CD4-positive, alpha-beta T cell (primary cell): ENCODE results near the gene TRPV5. TPM values are rescaled to one million over a fixed set of nuclear protein-coding genes. Genes with fewer than 3 reads are reported as not detected.

Experiments used
- ATAC-seq: fragments of 200-7000 bp; cut with Tn5 transposase; one replicate; pipeline ENCODE4 v1.10.0; 2022; ENCODE audit warnings: mild to moderate bottlenecking; ENCODE audit not compliant: poor library complexity
- CTCF ChIA-PET: fragments of 350-600 bp; sonication (Branson Sonifier 250); formaldehyde crosslinking; loops from one replicate; lab custom pipeline; 2021; ENCODE audit warnings: antibody characterized with exemption, inconsistent platforms; lab: Charles Lee
- POLR2A ChIA-PET: fragments of 350-600 bp; sonication (Branson Sonifier 250); formaldehyde crosslinking; loops from one replicate; lab custom pipeline; 2021; ENCODE audit warnings: antibody characterized with exemption, inconsistent platforms; lab: Charles Lee
- DNase-seq, 14 experiments: peaks; one replicate each; pipeline ENCODE4 v3.0.0-alpha.2; 2013 to 2020; ENCODE audit warnings: mixed read lengths in 2 of 14
- H3K27ac ChIP-seq, 2 donors: one replicate each; pipeline versions ENCODE4 v1.5.1 to v1.7.0; 2013; ENCODE audit warnings: low read length in 2 of 2, low read depth in 1 of 2, mild to moderate bottlenecking in 1 of 2
- H3K27me3 ChIP-seq, 2 experiments: 1 replicate in 1 of 2; 2 replicates in 1 of 2; pipeline versions ENCODE4 v1.6.1 to v1.7.0; 2013; ENCODE audit warnings: low read length in 2 of 2, control low read depth in 1 of 2, mild to moderate bottlenecking in 1 of 2, moderate library complexity in 1 of 2; ENCODE audit not compliant: insufficient read depth in 2 of 2, control insufficient read depth in 1 of 2
- H3K36me3 ChIP-seq: one replicate; pipeline ENCODE4 v1.6.1; 2013; ENCODE audit warnings: low read length, control low read depth; ENCODE audit not compliant: insufficient read depth
- H3K4me1 ChIP-seq: one replicate; pipeline ENCODE4 v1.6.1; 2013; ENCODE audit warnings: low read length, control low read depth; ENCODE audit not compliant: insufficient read depth
- H3K4me3 ChIP-seq: one replicate; pipeline ENCODE4 v1.5.1; 2013; ENCODE audit warnings: mild to moderate bottlenecking, low read length, moderate library complexity
- H3K9me3 ChIP-seq, 2 experiments: 1 replicate in 1 of 2; 2 replicates in 1 of 2; pipeline versions ENCODE4 v1.6.1 to v1.7.0; 2013; ENCODE audit warnings: low read length in 2 of 2, mild to moderate bottlenecking in 2 of 2, control low read depth in 1 of 2, moderate library complexity in 1 of 2; ENCODE audit not compliant: control insufficient read depth in 1 of 2, insufficient read depth in 1 of 2
- H3K27ac Mint-ChIP-seq: one replicate; pipeline ENCODE4 v1.8.0; 2020; ENCODE audit warnings: mixed read lengths
- H3K27me3 Mint-ChIP-seq: one replicate; pipeline ENCODE4 v1.8.0; 2021; ENCODE audit warnings: mixed read lengths
- H3K36me3 Mint-ChIP-seq: one replicate; pipeline ENCODE4 v1.8.0; 2021; ENCODE audit warnings: low read depth, mixed read lengths
- H3K4me1 Mint-ChIP-seq: one replicate; pipeline ENCODE4 v1.8.0; 2021; ENCODE audit warnings: low read depth, mixed read lengths
- H3K4me3 Mint-ChIP-seq: one replicate; pipeline ENCODE4 v1.8.0; 2020; ENCODE audit warnings: mild to moderate bottlenecking, mixed read lengths
- H3K9me3 Mint-ChIP-seq: one replicate; pipeline ENCODE4 v1.8.0; 2020; ENCODE audit warnings: mixed read lengths
- intact Hi-C, 2 experiments: fragments of 100-400 bp; cut with DNase I in 1 of 2; cut with micrococcal nuclease in 1 of 2; formaldehyde crosslinking; loops; one replicate each; pipeline versions ENCODE4 v1.15.1 to v1.9.0; 2023 to 2025; cut with DNase I, micrococcal nuclease
- total RNA-seq, 174 experiments: library from RNA in 2 of 174; stranded (reverse) in 2 of 174; gene quantifications; one replicate each; pipeline ENCODE4 v1.2.3 and lab custom pipeline; 2021 to 2026
- TF ChIP-seq, protein P1 (sequence below): fragments of 200-600 bp; IDR thresholded peaks from one replicate; pipeline ENCODE4 v1.8.0; 2022; ENCODE audit warnings: antibody characterized with exemption, mild to moderate bottlenecking

The TRPV5 gene
- total RNA-seq, 2 experiments from 2014 or later, result not detected

DNA sequence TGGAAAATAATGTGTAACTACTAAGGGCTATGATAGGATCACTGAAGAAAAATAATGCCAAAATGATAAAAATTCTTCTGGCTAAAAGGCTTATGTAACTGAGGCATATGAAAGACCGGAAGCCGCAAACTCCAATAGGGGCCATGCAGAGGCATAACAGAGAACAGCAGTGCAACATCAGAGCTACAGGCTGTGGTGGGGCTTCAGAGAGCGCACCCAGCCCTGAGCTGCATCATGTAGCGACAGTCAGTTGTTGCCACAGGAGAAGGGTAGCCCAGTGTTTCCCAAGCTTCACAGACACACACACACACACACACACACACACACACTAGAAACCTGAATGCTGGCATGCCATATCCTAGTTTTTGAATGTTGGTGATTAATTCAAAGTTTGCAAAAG lies 15.1 kb upstream of the TRPV5 start:
- Histone ChIP-seq H3K9me3 (peaks cover 0 to under 1% of the 10 kb centered on the region in 2 experiments), H3K4me3 (no peak overlapping the region), H3K4me1 (no peaks in the 10 kb centered on the region), H3K27ac (no peak overlapping the region), H3K36me3 (no peaks in the 10 kb centered on the region), H3K27me3 (no peaks in the 10 kb centered on the region)
- TF ChIP-seq, protein P1, sequence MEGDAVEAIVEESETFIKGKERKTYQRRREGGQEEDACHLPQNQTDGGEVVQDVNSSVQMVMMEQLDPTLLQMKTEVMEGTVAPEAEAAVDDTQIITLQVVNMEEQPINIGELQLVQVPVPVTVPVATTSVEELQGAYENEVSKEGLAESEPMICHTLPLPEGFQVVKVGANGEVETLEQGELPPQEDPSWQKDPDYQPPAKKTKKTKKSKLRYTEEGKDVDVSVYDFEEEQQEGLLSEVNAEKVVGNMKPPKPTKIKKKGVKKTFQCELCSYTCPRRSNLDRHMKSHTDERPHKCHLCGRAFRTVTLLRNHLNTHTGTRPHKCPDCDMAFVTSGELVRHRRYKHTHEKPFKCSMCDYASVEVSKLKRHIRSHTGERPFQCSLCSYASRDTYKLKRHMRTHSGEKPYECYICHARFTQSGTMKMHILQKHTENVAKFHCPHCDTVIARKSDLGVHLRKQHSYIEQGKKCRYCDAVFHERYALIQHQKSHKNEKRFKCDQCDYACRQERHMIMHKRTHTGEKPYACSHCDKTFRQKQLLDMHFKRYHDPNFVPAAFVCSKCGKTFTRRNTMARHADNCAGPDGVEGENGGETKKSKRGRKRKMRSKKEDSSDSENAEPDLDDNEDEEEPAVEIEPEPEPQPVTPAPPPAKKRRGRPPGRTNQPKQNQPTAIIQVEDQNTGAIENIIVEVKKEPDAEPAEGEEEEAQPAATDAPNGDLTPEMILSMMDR, result no peak
- POLR2A ChIA-PET, result no interaction called here
- intact Hi-C loops, result no loop called here
- Mint-ChIP-seq H3K9me3 (no peaks in the 10 kb centered on the region), H3K4me1 (no peaks in the 10 kb centered on the region), H3K4me3 (no peak overlapping the region), H3K27ac (no peak overlapping the region), H3K36me3 (no peaks in the 10 kb centered on the region), H3K27me3 (peaks cover 26% of the 10 kb centered on the region)
- CTCF ChIA-PET, result no interaction called here
- ATAC-seq (no peak), DNase-seq (no peak)

DNA sequence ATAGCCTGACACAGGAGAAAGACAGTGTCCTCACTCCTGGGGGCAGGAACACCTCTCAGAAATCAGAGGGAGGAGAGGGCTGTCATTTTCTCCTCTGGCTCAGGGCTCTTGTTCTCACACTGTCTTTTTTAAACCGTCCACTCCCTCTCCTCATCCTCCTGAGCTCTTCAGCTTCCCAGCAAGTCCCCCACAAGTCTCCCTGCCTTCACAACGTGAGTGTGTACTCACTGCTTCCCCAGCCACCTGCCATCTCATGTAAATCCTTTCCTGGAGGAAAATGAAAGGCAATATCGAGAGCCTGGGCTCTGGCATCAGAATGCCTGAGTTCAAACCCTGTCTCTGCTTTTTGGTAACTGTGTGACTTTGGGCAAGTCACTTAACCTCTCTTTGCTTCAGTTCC lies 11.5 kb upstream of the TRPV5 start:
- no peaks in the 10 kb centered on the region for H3K9me3 ChIP-seq
- no peaks in the 10 kb centered on the region for H3K4me1 ChIP-seq
- H3K27me3 ChIP-seq, result peaks cover 0 to 3% of the 10 kb centered on the region in 2 experiments
- H3K4me1 Mint-ChIP-seq, result no peaks in the 10 kb centered on the region
- CTCF ChIA-PET, result no interaction called here
- TF ChIP-seq, protein P1, result no peak
- H3K27ac ChIP-seq, result no peak overlapping the region
- no peak overlapping the region for H3K27ac Mint-ChIP-seq
- POLR2A ChIA-PET, result no interaction called here
- H3K27me3 Mint-ChIP-seq, result peaks cover 30% of the 10 kb centered on the region
- H3K9me3 Mint-ChIP-seq, result no peaks in the 10 kb centered on the region
- no peak for DNase-seq
- H3K36me3 Mint-ChIP-seq, result no peaks in the 10 kb centered on the region
- no peak overlapping the region for H3K4me3 Mint-ChIP-seq
- H3K36me3 ChIP-seq, result no peaks in the 10 kb centered on the region
- H3K4me3 ChIP-seq, result no peak overlapping the region
- no peak for ATAC-seq
- intact Hi-C loops, result no loop called here

DNA sequence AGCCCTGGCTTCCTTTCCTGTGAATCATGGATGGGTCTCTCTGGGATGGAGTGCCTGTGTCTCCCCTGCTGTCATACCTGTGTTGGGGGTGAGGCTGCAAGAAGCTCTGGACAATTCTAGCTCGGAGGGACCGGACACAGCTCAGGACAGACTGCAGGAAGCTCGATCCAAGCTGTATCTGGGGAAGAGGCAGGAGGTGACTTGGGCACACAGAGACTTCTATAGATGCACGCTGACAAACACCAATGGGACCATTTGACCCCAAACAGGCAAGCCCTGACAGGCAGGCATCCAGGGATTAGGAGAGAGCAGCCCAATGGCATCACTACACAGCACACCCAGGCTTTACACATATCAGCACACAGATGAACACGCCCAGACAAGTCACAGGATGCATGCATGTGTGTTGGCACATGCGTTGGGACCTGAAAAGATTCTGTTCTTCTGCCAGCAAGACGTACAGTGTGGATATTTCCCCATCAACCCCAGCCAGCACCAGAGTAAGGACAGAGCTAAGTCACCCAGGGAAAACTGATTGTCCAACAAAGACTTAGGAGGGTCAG lies 10.2 kb upstream of the TRPV5 start:
- Histone ChIP-seq H3K4me3 (no peak overlapping the region), H3K27ac (no peak overlapping the region), H3K36me3 (no peaks in the 10 kb centered on the region), H3K9me3 (no peaks in the 10 kb centered on the region), H3K4me1 (no peaks in the 10 kb centered on the region), H3K27me3 (peaks cover 0 to 3% of the 10 kb centered on the region in 2 experiments)
- POLR2A ChIA-PET, result no interaction called here
- H3K27ac Mint-ChIP-seq, result no peak overlapping the region
- DNase-seq, result no peak
- no peaks in the 10 kb centered on the region for H3K9me3 Mint-ChIP-seq
- TF ChIP-seq, protein P1, result no peak
- peaks cover 27% of the 10 kb centered on the region for H3K27me3 Mint-ChIP-seq
- CTCF ChIA-PET, result no interaction called here
- H3K4me3 Mint-ChIP-seq, result no peak overlapping the region
- no peaks in the 10 kb centered on the region for H3K36me3 Mint-ChIP-seq
- H3K4me1 Mint-ChIP-seq, result no peaks in the 10 kb centered on the region
- intact Hi-C loops, result no loop called here
- no peak for ATAC-seq
